KMS-11 (cell line): Measurements from ENCODE around the gene SLC39A10.

Experiments used
- H2AFZ ChIP-seq: fragments of 200-600 bp; sonication (generic); 2 replicates; pipeline ENCODE4 v1.6.1; 2016; ENCODE audit warnings: antibody characterized with exemption, mixed run types, low read depth
- H3K27ac ChIP-seq: fragments of 200-600 bp; sonication (generic); 2 replicates; pipeline ENCODE4 v1.6.1; 2016; ENCODE audit warnings: mild to moderate bottlenecking, mixed run types
- H3K27me3 ChIP-seq: fragments of 200-600 bp; sonication (generic); 2 replicates; pipeline ENCODE4 v1.6.1; 2017; ENCODE audit warnings: mild to moderate bottlenecking, low read depth, mixed run types, moderate library complexity; ENCODE audit not compliant: insufficient read depth
- H3K36me3 ChIP-seq: fragments of 200-600 bp; sonication (generic); 2 replicates; pipeline ENCODE4 v1.6.1; 2017; ENCODE audit warnings: mild to moderate bottlenecking, mixed run types; ENCODE audit not compliant: insufficient read depth
- H3K4me1 ChIP-seq: fragments of 200-600 bp; sonication (generic); 2 replicates; pipeline ENCODE4 v1.6.1; 2016; ENCODE audit warnings: mild to moderate bottlenecking, low read depth, mixed run types; ENCODE audit not compliant: poor library complexity, severe bottlenecking
- H3K4me2 ChIP-seq: fragments of 200-600 bp; sonication (generic); 2 replicates; pipeline ENCODE4 v1.7.0; 2016; ENCODE audit warnings: mild to moderate bottlenecking, mixed run types
- H3K4me3 ChIP-seq: fragments of 200-600 bp; sonication (generic); IDR thresholded peaks from 2 replicates; pipeline ENCODE4 v1.6.1; 2017; ENCODE audit warnings: low read depth, low read length, mixed read lengths; ENCODE audit not compliant: insufficient read depth
- H3K79me2 ChIP-seq: fragments of 200-600 bp; sonication (generic); 2 replicates; pipeline ENCODE4 v1.6.1; 2016; ENCODE audit warnings: low read depth, mixed run types; ENCODE audit not compliant: insufficient read depth
- H3K9ac ChIP-seq: fragments of 200-600 bp; sonication (generic); 2 replicates; pipeline ENCODE4 v1.6.1; 2016; ENCODE audit warnings: mild to moderate bottlenecking, mixed run types
- H4K20me1 ChIP-seq: fragments of 200-600 bp; sonication (generic); 2 replicates; pipeline ENCODE4 v1.6.1; 2016; ENCODE audit warnings: mild to moderate bottlenecking, mixed run types; ENCODE audit not compliant: insufficient read depth
- TF ChIP-seq, protein P1 (sequence below): fragments of 200-600 bp; sonication (generic); conservative IDR thresholded peaks from 2 replicates; pipeline ENCODE4 v1.6.1; 2017; ENCODE audit warnings: low read depth, mild to moderate bottlenecking, antibody characterized with exemption, low read length, moderate library complexity, mixed read lengths

SLC39A10 gene

GRCh38 chr2:195633974-195634373 is 23.1 kb upstream of the SLC39A10 start:
- Histone ChIP-seq H3K27ac (no peak overlapping the region), H3K4me1 (no peaks in the 10 kb centered on the region), H3K9ac (no peak overlapping the region), H2AFZ (no peak overlapping the region), H3K79me2 (no peaks in the 10 kb centered on the region), H3K27me3 (no peaks in the 10 kb centered on the region), H3K4me3 (no peak overlapping the region), H3K36me3 (no peaks in the 10 kb centered on the region), H3K4me2 (no peak overlapping the region), H4K20me1 (no peaks in the 10 kb centered on the region)
- TF ChIP-seq, protein P1, sequence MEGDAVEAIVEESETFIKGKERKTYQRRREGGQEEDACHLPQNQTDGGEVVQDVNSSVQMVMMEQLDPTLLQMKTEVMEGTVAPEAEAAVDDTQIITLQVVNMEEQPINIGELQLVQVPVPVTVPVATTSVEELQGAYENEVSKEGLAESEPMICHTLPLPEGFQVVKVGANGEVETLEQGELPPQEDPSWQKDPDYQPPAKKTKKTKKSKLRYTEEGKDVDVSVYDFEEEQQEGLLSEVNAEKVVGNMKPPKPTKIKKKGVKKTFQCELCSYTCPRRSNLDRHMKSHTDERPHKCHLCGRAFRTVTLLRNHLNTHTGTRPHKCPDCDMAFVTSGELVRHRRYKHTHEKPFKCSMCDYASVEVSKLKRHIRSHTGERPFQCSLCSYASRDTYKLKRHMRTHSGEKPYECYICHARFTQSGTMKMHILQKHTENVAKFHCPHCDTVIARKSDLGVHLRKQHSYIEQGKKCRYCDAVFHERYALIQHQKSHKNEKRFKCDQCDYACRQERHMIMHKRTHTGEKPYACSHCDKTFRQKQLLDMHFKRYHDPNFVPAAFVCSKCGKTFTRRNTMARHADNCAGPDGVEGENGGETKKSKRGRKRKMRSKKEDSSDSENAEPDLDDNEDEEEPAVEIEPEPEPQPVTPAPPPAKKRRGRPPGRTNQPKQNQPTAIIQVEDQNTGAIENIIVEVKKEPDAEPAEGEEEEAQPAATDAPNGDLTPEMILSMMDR = no peak

- H3K4me2 ChIP-seq = no peak overlapping the region
- no peaks in the 10 kb centered on the region for H4K20me1 ChIP-seq
- H3K4me1 ChIP-seq = no peaks in the 10 kb centered on the region
- no peak overlapping the region for H3K4me3 ChIP-seq
- H2AFZ ChIP-seq = no peak overlapping the region
- TF ChIP-seq, protein P1 = no peak
- no peak overlapping the region for H3K27ac ChIP-seq
- H3K9ac ChIP-seq = no peak overlapping the region
- no peaks in the 10 kb centered on the region for H3K27me3 ChIP-seq
- H3K79me2 ChIP-seq = no peaks in the 10 kb centered on the region
- no peaks in the 10 kb centered on the region for H3K36me3 ChIP-seq
Observed at GRCh38 chr2:195636890-195637289, 20.1 kb upstream of the SLC39A10 start.

DNA sequence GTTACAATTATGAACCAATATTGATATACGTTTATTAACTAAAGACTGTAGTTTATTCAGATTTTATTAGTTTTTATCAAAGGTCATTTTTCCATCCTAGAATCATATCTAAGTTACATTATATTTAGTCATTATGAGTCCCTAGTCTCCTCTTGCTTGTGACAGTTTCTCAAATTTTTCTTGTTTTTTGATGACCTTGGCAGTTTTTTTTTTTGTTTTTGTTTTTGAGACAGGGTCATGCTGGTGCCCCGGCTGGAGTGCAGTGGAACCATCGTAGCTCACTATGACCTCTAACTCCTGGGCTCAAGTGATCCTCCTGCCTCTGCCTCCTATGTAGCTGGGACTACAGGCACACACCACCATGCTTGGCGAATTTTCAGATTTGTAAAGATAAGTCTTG is 18.3 kb upstream of the SLC39A10 start:
- Histone ChIP-seq H3K79me2 (no peaks in the 10 kb centered on the region), H3K4me1 (no peaks in the 10 kb centered on the region), H3K27ac (no peak overlapping the region), H4K20me1 (no peaks in the 10 kb centered on the region), H3K4me2 (no peak overlapping the region), H3K36me3 (no peaks in the 10 kb centered on the region), H2AFZ (no peak overlapping the region), H3K27me3 (no peaks in the 10 kb centered on the region), H3K4me3 (no peak overlapping the region), H3K9ac (no peak overlapping the region)
- TF ChIP-seq, protein P1 = no peak

- no peaks in the 10 kb centered on the region for H3K79me2 ChIP-seq
- no peak overlapping the region for H2AFZ ChIP-seq
- no peaks in the 10 kb centered on the region for H3K27me3 ChIP-seq
- no peak overlapping the region for H3K4me2 ChIP-seq
- H3K36me3 ChIP-seq = no peaks in the 10 kb centered on the region
- no peaks in the 10 kb centered on the region for H3K4me1 ChIP-seq
- no peak overlapping the region for H3K9ac ChIP-seq
- H3K27ac ChIP-seq = no peak overlapping the region
- no peak overlapping the region for H3K4me3 ChIP-seq
- TF ChIP-seq, protein P1 = no peak
- no peaks in the 10 kb centered on the region for H4K20me1 ChIP-seq
Observed at GRCh38 chr2:195639238-195639858, 17.7 kb upstream of the SLC39A10 start.
